ENCODE results near the gene COL24A1. TPM values are rescaled to one million over a fixed set of nuclear protein-coding genes. Genes with fewer than 3 reads are reported as not detected.

COL24A1 gene
- total and polyA plus RNA-seq, 2 donors (not counting 1 experiment from before 2014, with no cell fraction given), result not detected

- Histone ChIP-seq H2AFZ (ENCODE audit: insufficient read depth, low read depth, low read length, poor library complexity, severe bottlenecking) (no peak overlapping the region), H4K20me1 (ENCODE audit: control insufficient read depth, insufficient read depth, low read length, poor library complexity, severe bottlenecking) (no peaks in the 10 kb centered on the region), H3K4me2 (replicated peaks; ENCODE audit: low read depth, low read length, poor library complexity, severe bottlenecking) (no peak overlapping the region), H3K9ac (ENCODE audit: low read length) (no peak overlapping the region), H3K27me3 (replicated peaks in 1 of 4; ENCODE audit: control extremely low read depth in 1 of 4, control insufficient read depth in 3 of 4, insufficient read depth in 4 of 4, low read length in 3 of 4) (no peaks in the 10 kb centered on the region), H3K36me3 (replicated peaks in 1 of 2; ENCODE audit: control extremely low read depth in 1 of 2, control insufficient read depth in 1 of 2, extremely low read depth in 1 of 2, insufficient read depth in 2 of 2, low read length in 1 of 2) (no peaks in the 10 kb centered on the region), H3K27ac (ENCODE audit: low read length in 2 of 2) (no peak overlapping the region), H3K79me2 (ENCODE audit: control insufficient read depth, insufficient read depth, low read length) (no peaks in the 10 kb centered on the region), H3K9me3 (ENCODE audit: control extremely low read depth in 1 of 3, control insufficient read depth in 2 of 3, insufficient read depth in 1 of 3, low read length in 2 of 3) (no peaks in the 10 kb centered on the region), H3K4me3 (ENCODE audit: control extremely low read depth in 1 of 5, extremely low read depth in 1 of 5, insufficient read depth in 1 of 5, low read depth in 2 of 5, low read length in 4 of 5) (no peak overlapping the region), H3K4me1 (ENCODE audit: control insufficient read depth in 2 of 2, insufficient read depth in 2 of 2, low read length in 2 of 2) (no peaks in the 10 kb centered on the region)
- no CpG with 5 or more reads among the region's 1 CpG for WGBS (ENCODE audit: insufficient coverage)
- Mint-ChIP-seq H3K27me3 (peaks cover 5% of the 10 kb centered on the region), H3K9me3 (ENCODE audit: insufficient read depth) (no peaks in the 10 kb centered on the region), H3K4me1 (no peaks in the 10 kb centered on the region), H3K4me3 (no peak overlapping the region), H3K27ac (no peak overlapping the region)
- TF ChIP-seq CTCF (IDR thresholded peaks at IDR 0.05) (no peak), EZH2 (IDR thresholded peaks at IDR 0.05; ENCODE audit: borderline replicate concordance, insufficient read depth, low read depth, low read length, poor library complexity, severe bottlenecking) (no peak)
- ATAC-seq (ENCODE audit: low read depth) (no peak), DNase-seq (no peak)
- CTCF ChIA-PET, result no interaction called here
- POLR2A ChIA-PET, result no interaction called here
- intact Hi-C loops (cut with micrococcal nuclease), result no loop called here
Measured at GRCh38 chr1:86190873-86191272, 34.3 kb upstream of the COL24A1 start.

- H2AFZ ChIP-seq (ENCODE audit: insufficient read depth, low read depth, low read length, poor library complexity, severe bottlenecking), result no peak overlapping the region
- CTCF ChIA-PET, result no interaction called here
- no peaks in the 10 kb centered on the region for H3K79me2 ChIP-seq (ENCODE audit: control insufficient read depth, insufficient read depth, low read length)
- TF ChIP-seq EZH2 (IDR thresholded peaks at IDR 0.05; ENCODE audit: borderline replicate concordance, insufficient read depth, low read depth, low read length, poor library complexity, severe bottlenecking) (no peak), CTCF (IDR thresholded peaks at IDR 0.05) (no peak)
- H3K27me3 ChIP-seq (replicated peaks in 1 of 4; ENCODE audit: control extremely low read depth in 1 of 4, control insufficient read depth in 3 of 4, insufficient read depth in 4 of 4, low read length in 3 of 4), result no peaks in the 10 kb centered on the region
- H3K4me1 Mint-ChIP-seq, result no peaks in the 10 kb centered on the region
- POLR2A ChIA-PET, result no interaction called here
- intact Hi-C loops (cut with micrococcal nuclease), result no loop called here
- no peaks in the 10 kb centered on the region for H3K4me1 ChIP-seq (ENCODE audit: control insufficient read depth in 2 of 2, insufficient read depth in 2 of 2, low read length in 2 of 2)
- no peaks in the 10 kb centered on the region for H4K20me1 ChIP-seq (ENCODE audit: control insufficient read depth, insufficient read depth, low read length, poor library complexity, severe bottlenecking)
- DNase-seq (no peak), ATAC-seq (ENCODE audit: low read depth) (no peak)
- no peak overlapping the region for H3K4me2 ChIP-seq (replicated peaks; ENCODE audit: low read depth, low read length, poor library complexity, severe bottlenecking)
- no peaks in the 10 kb centered on the region for H3K9me3 Mint-ChIP-seq (ENCODE audit: insufficient read depth)
- no peak overlapping the region for H3K9ac ChIP-seq (ENCODE audit: low read length)
- H3K36me3 ChIP-seq (replicated peaks in 1 of 2; ENCODE audit: control extremely low read depth in 1 of 2, control insufficient read depth in 1 of 2, extremely low read depth in 1 of 2, insufficient read depth in 2 of 2, low read length in 1 of 2), result no peaks in the 10 kb centered on the region
- no CpG with 5 or more reads among the region's 1 CpG for WGBS (ENCODE audit: insufficient coverage)
- no peak overlapping the region for H3K27ac Mint-ChIP-seq
- H3K4me3 Mint-ChIP-seq, result no peak overlapping the region
- H3K27ac ChIP-seq (ENCODE audit: low read length in 2 of 2), result no peak overlapping the region
- H3K4me3 ChIP-seq (ENCODE audit: control extremely low read depth in 1 of 5, extremely low read depth in 1 of 5, insufficient read depth in 1 of 5, low read depth in 2 of 5, low read length in 4 of 5), result no peak overlapping the region
- no peaks in the 10 kb centered on the region for H3K27me3 Mint-ChIP-seq
- peaks cover 0 to 4% (median 0%) of the 10 kb centered on the region in 3 donors for H3K9me3 ChIP-seq (ENCODE audit: control extremely low read depth in 1 of 3, control insufficient read depth in 2 of 3, insufficient read depth in 1 of 3, low read length in 2 of 3)
Measured at GRCh38 chr1:86184426-86184825, 27.9 kb upstream of the COL24A1 start.
